GM12892 (cell line): Measurements from ENCODE around the gene CH25H.

Source experiments
- DNase-seq: peaks from one replicate; pipeline ENCODE4 v3.0.0; 2011; ENCODE audit not compliant: insufficient read length
- FAIRE-seq: peaks from 2 replicates; lab custom pipeline; 2011; peaks lifted over from hg19 to GRCh38; lab: Jason Lieb, UNC
- POLR2A ChIP-seq: IDR thresholded peaks from 2 replicates; pipeline ENCODE4 v1.6.1; 2011; ENCODE audit warnings: low read depth, low read length, control low read depth
- POLR2AphosphoS5 ChIP-seq: IDR thresholded peaks from 2 replicates; pipeline ENCODE4 v1.6.1; 2011; ENCODE audit warnings: low read depth, low read length, control low read depth
- TAF1 ChIP-seq: IDR thresholded peaks from 2 replicates; pipeline ENCODE4 v1.6.1; 2011; ENCODE audit warnings: low read depth, mild to moderate bottlenecking, control low read depth, low read length, borderline replicate concordance

Gene CH25H

GRCh38 chr10:89159761-89160160 lies 47.4 kb downstream of the CH25H start:
- no peak for FAIRE-seq
- TF ChIP-seq POLR2AphosphoS5, result no peak
- no peak for TF ChIP-seq TAF1
- TF ChIP-seq POLR2A, result no peak

GRCh38 chr10:89159316-89159715 lies 47.8 kb downstream of the CH25H start:
- TF ChIP-seq TAF1 (no peak), POLR2AphosphoS5 (no peak), POLR2A (no peak)
- no peak for DNase-seq
- no peak for FAIRE-seq

More at GRCh38 chr10:89159761-89160160, 47.4 kb downstream of the CH25H start:
- DNase-seq, result no peak

GRCh38 chr10:89158446-89158845 lies 48.7 kb downstream of the CH25H start:
- TF ChIP-seq POLR2AphosphoS5, result no peak
- TF ChIP-seq TAF1, result no peak
- no peak for TF ChIP-seq POLR2A
- DNase-seq (no peak), FAIRE-seq (no peak)

- FAIRE-seq, result no peak
- DNase-seq, result no peak
- no peak for TF ChIP-seq TAF1
- no peak for TF ChIP-seq POLR2A
- no peak for TF ChIP-seq POLR2AphosphoS5
Observed at GRCh38 chr10:89156161-89156835, 50.8 kb downstream of the CH25H start.
